Measurements from ENCODE around the gene SYK.

- no peak for TF ChIP-seq CTCF (IDR thresholded peaks at IDR 0.05; ENCODE audit: low read depth, low read length)
- TF ChIP-seq EZH2phosphoT487 (IDR thresholded peaks at IDR 0.05; ENCODE audit: low read depth), result no peak
These were observed 5.7 kb upstream of the SYK start for GRCh38 chr9:90795871-90796317.
